Activated B cell treated with CpG ODN at 0.5 μM for 24 hours (primary cell): ENCODE results near the gene RNF13. TPM values are rescaled to one million over a fixed set of nuclear protein-coding genes. Genes with fewer than 3 reads are reported as not detected.
"Not testable (repeated sequence)": the region's sequence is repeated elsewhere in the genome, so short reads cannot be mapped to it uniquely, and the experiment has no call there.

Source experiments
- ATAC-seq: fragments of 200-7000 bp; cut with Tn5 transposase; one replicate; pipeline ENCODE4 v1.10.0; 2021; ENCODE audit warnings: low read depth, mild to moderate bottlenecking, moderate library complexity
- CTCF ChIA-PET: fragments of 350-600 bp; sonication (Branson Sonifier 250); formaldehyde crosslinking; loops from one replicate; lab custom pipeline; 2021; ENCODE audit warnings: antibody characterized with exemption; lab: Charles Lee
- POLR2A ChIA-PET: fragments of 350-600 bp; sonication (Branson Sonifier 250); formaldehyde crosslinking; loops from one replicate; lab custom pipeline; 2021; ENCODE audit warnings: antibody characterized with exemption; lab: Charles Lee
- DNase-seq: peaks from one replicate; pipeline ENCODE4 v3.0.0; 2022
- H3K27ac Mint-ChIP-seq: one replicate; pipeline ENCODE4 v1.8.0; 2020; ENCODE audit warnings: mixed read lengths
- H3K27me3 Mint-ChIP-seq: one replicate; pipeline ENCODE4 v1.8.0; 2021; ENCODE audit warnings: mixed read lengths
- H3K36me3 Mint-ChIP-seq: one replicate; pipeline ENCODE4 v1.8.0; 2021; ENCODE audit warnings: low read depth, mixed read lengths
- H3K4me1 Mint-ChIP-seq: one replicate; pipeline ENCODE4 v1.8.0; 2021; ENCODE audit warnings: mixed read lengths
- H3K4me3 Mint-ChIP-seq: one replicate; pipeline ENCODE4 v1.8.0; 2020; ENCODE audit warnings: mild to moderate bottlenecking, mixed read lengths
- H3K9me3 Mint-ChIP-seq: one replicate; pipeline ENCODE4 v1.8.0; 2020; ENCODE audit warnings: mixed read lengths
- intact Hi-C: fragments of 100-400 bp; cut with micrococcal nuclease; formaldehyde crosslinking; loops from one replicate; pipeline ENCODE4 v1.15.1; 2024
- total RNA-seq: library from RNA; stranded (reverse); gene quantifications from 2 replicates; pipeline ENCODE4 v1.2.3, GENCODE V29; 2022
- TF ChIP-seq, protein P1 (sequence below): fragments of 200-600 bp; IDR thresholded peaks from one replicate; pipeline ENCODE4 v1.8.0; 2022; ENCODE audit warnings: antibody characterized with exemption, mild to moderate bottlenecking

Gene RNF13
- total RNA-seq, 1 donor from 2014 or later, result 57.6 TPM

DNA sequence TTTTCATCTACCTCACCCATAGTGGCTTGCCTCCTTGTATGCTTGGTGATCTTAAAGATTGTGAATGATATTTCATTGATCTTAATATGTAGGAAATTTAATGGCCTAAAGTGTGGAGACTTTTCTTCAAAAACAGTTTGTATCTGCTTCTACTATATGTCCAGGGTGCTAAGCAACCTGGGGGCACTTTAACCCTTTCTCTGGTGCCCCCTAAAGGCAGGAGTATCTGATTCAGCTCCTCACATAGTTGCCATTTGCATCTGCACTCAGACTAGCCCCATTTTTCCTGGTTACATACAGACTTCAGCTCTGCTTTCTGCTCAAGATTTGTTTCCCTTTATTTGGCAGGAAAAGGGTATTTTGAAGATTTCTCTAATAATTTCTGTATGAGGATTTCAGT is 162.9 kb downstream of the RNF13 start:
- Mint-ChIP-seq H3K27me3 (peaks cover 19% of the 10 kb centered on the region), H3K27ac (no peak overlapping the region), H3K9me3 (no peaks in the 10 kb centered on the region), H3K36me3 (peaks cover 3% of the 10 kb centered on the region), H3K4me1 (peaks cover 6% of the 10 kb centered on the region), H3K4me3 (no peak overlapping the region)
- DNase-seq, result no peak
- CTCF ChIA-PET, result interaction anchor here (0.5 kb wide), 1 partner anchor 257 kb away, joined by 3 read pairs; no protein-coding TSS in a partner anchor
- TF ChIP-seq, protein P1, sequence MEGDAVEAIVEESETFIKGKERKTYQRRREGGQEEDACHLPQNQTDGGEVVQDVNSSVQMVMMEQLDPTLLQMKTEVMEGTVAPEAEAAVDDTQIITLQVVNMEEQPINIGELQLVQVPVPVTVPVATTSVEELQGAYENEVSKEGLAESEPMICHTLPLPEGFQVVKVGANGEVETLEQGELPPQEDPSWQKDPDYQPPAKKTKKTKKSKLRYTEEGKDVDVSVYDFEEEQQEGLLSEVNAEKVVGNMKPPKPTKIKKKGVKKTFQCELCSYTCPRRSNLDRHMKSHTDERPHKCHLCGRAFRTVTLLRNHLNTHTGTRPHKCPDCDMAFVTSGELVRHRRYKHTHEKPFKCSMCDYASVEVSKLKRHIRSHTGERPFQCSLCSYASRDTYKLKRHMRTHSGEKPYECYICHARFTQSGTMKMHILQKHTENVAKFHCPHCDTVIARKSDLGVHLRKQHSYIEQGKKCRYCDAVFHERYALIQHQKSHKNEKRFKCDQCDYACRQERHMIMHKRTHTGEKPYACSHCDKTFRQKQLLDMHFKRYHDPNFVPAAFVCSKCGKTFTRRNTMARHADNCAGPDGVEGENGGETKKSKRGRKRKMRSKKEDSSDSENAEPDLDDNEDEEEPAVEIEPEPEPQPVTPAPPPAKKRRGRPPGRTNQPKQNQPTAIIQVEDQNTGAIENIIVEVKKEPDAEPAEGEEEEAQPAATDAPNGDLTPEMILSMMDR, result no peak
- POLR2A ChIA-PET, result no interaction called here
- no peak for ATAC-seq
- intact Hi-C loops, result loop anchor here (10.0 kb wide), 2 partner anchors 309 to 789 kb away; partner anchors contain the start of gene SIAH2

DNA sequence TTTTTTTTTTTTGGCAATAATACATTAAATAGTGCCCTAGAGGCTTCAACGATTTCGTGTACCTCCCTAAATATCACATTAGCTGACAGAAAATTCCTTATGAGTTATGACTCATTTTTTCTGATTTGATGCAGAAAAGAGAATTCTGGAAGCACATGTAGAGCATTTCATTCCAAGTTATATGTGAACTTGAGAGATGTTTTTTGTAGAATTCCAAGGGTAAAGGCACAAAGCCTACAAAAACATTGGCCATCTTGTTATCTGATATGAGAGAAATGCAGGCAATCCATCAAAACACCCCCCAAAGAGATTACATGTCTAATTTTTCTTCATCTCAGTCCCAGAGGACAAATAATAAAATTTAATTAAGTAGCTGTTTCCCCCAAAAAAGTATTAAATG is 164.4 kb downstream of the RNF13 start:
- H3K4me3 Mint-ChIP-seq, result no peak overlapping the region

DNA sequence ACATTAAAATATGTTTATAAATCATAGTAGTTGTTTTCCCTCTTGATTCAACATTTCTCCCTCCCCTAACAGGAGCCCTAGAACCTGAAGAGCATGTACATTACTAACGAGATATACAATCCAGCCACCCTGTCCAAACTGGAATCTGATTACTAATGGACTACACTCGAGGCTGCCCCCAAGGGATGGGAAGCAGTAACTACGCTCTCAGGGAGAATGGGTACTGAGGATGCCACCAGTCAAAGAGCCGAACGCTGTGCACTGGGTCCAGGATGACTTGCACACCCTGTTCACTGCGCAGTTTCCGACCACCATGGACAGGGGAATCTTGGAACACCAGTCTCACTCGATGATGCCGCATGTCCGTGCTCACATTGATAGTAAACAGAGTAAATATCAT is 169.0 kb downstream of the RNF13 start:
- H3K27ac Mint-ChIP-seq, H3K27me3 Mint-ChIP-seq, H3K36me3 Mint-ChIP-seq, intact Hi-C loops, H3K9me3 Mint-ChIP-seq, DNase-seq, POLR2A ChIA-PET, CTCF ChIA-PET, H3K4me1 Mint-ChIP-seq, ATAC-seq, H3K4me3 Mint-ChIP-seq: not testable (repeated sequence)

More for the DNA sequence above, 164.4 kb downstream of the RNF13 start:
- ATAC-seq, result no peak
- Mint-ChIP-seq H3K27me3 (peaks cover 13% of the 10 kb centered on the region), H3K27ac (no peak overlapping the region), H3K36me3 (no peaks in the 10 kb centered on the region), H3K4me1 (no peaks in the 10 kb centered on the region), H3K9me3 (no peaks in the 10 kb centered on the region)
- DNase-seq, result no peak
- ChIA-PET CTCF (interaction anchor here (1.5 kb wide), 1 partner anchor 10 kb away, joined by 3 read pairs; no protein-coding TSS in a partner anchor), POLR2A (no interaction called here)
- intact Hi-C loops, result loop anchor here (10.0 kb wide), 2 partner anchors 307 to 787 kb away; partner anchors contain the start of gene SIAH2
- TF ChIP-seq, protein P1, result no peak

GRCh38 chr3:149983053-149983452 is 170.0 kb downstream of the RNF13 start:
- intact Hi-C loops, H3K9me3 Mint-ChIP-seq, H3K4me3 Mint-ChIP-seq, H3K36me3 Mint-ChIP-seq, ATAC-seq, H3K4me1 Mint-ChIP-seq, H3K27me3 Mint-ChIP-seq, DNase-seq, H3K27ac Mint-ChIP-seq, POLR2A ChIA-PET, CTCF ChIA-PET: not testable (repeated sequence)

DNA sequence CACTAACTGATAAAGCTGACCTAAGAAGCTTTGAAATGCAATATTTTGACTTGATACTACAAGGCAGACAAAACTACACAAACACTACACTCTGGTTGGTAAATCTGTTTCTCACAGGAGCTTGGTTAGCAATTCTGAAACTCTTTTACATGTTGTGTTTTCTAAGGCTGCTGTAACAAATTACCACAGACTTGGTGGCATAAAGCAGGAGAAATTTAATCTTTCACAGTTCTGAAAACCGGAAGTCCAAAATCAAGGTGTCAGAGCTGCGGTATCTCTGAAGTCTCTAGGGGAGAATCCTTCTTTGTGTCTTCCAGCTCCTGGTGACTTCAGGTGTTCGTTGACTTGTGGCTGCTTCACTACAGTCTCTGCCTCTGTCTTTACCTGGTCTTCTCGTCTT is 170.6 kb downstream of the RNF13 start:
- intact Hi-C loops, result no loop called here
- CTCF ChIA-PET, result no interaction called here
- Mint-ChIP-seq H3K27ac (no peak overlapping the region), H3K4me1 (no peaks in the 10 kb centered on the region), H3K36me3 (no peaks in the 10 kb centered on the region), H3K27me3 (peaks cover 6% of the 10 kb centered on the region), H3K9me3 (no peaks in the 10 kb centered on the region), H3K4me3 (no peak overlapping the region)
- POLR2A ChIA-PET, result no interaction called here
- ATAC-seq (no peak), DNase-seq (no peak)
- TF ChIP-seq, protein P1, result no peak

- H3K27ac Mint-ChIP-seq, result no peak overlapping the region
- no peaks in the 10 kb centered on the region for H3K4me1 Mint-ChIP-seq
- no peaks in the 10 kb centered on the region for H3K36me3 Mint-ChIP-seq
- peaks cover 5% of the 10 kb centered on the region for H3K9me3 Mint-ChIP-seq
- peaks cover 8% of the 10 kb centered on the region for H3K27me3 Mint-ChIP-seq
- ATAC-seq (no peak), DNase-seq (no peak)
- TF ChIP-seq, protein P1, result no peak
- H3K4me3 Mint-ChIP-seq, result no peak overlapping the region
- CTCF ChIA-PET, result no interaction called here
- POLR2A ChIA-PET, result no interaction called here
- intact Hi-C loops, result no loop called here
These were observed 176.3 kb downstream of the RNF13 start for GRCh38 chr3:149989307-149989706.
